Aorta (tissue), 5 donors: Measurements from ENCODE around the gene COLEC11. TPM values are rescaled to one million over a fixed set of nuclear protein-coding genes. Genes with fewer than 3 reads are reported as not detected.

Experiments
- ATAC-seq: fragments of 200-7000 bp; cut with Tn5 transposase; one replicate; pipeline ENCODE4 v1.9.1; 2022; ENCODE audit warnings: moderate library complexity; ENCODE audit not compliant: low FRiP score
- DNase-seq, 2 donors: peaks; one replicate each; pipeline ENCODE4 v3.0.0-alpha.2; 2020
- H3K27ac ChIP-seq, 2 donors: one replicate each; pipeline ENCODE4 v1.5.1; 2013; ENCODE audit warnings: low read length in 2 of 2, mild to moderate bottlenecking in 2 of 2, moderate library complexity in 2 of 2, control low read depth in 1 of 2, inconsistent platforms in 1 of 2, low read depth in 1 of 2
- H3K27me3 ChIP-seq, 2 donors: one replicate each; pipeline ENCODE4 v1.6.1; 2013; ENCODE audit warnings: control low read depth in 1 of 2, low read length in 1 of 2, mild to moderate bottlenecking in 1 of 2, moderate library complexity in 1 of 2; ENCODE audit not compliant: insufficient read depth in 2 of 2, control insufficient read depth in 1 of 2
- H3K36me3 ChIP-seq, 2 donors: one replicate each; pipeline ENCODE4 v1.6.1; 2013; ENCODE audit warnings: control low read depth in 1 of 2, low read length in 1 of 2, mild to moderate bottlenecking in 1 of 2; ENCODE audit not compliant: insufficient read depth in 2 of 2, control insufficient read depth in 1 of 2
- H3K4me1 ChIP-seq, 2 donors: one replicate each; pipeline ENCODE4 v1.6.1; 2013; ENCODE audit warnings: low read length in 2 of 2, control low read depth in 1 of 2, mild to moderate bottlenecking in 1 of 2, moderate library complexity in 1 of 2; ENCODE audit not compliant: insufficient read depth in 2 of 2, control insufficient read depth in 1 of 2
- H3K4me3 ChIP-seq, 2 donors: one replicate each; pipeline ENCODE4 v1.5.1; 2013; ENCODE audit warnings: low read length in 2 of 2, control low read depth in 1 of 2, mild to moderate bottlenecking in 1 of 2
- H3K9me3 ChIP-seq: one replicate; pipeline ENCODE4 v1.6.1; 2013; ENCODE audit warnings: mild to moderate bottlenecking, low read length; ENCODE audit not compliant: control insufficient read depth
- WGBS, 2 donors: extraction: QIAGEN DNeasy Blood & Tissue Kit; methylation state at CpG; one replicate each; pipeline ENCODE4 v1.1.7; 2013; 5-methylcytosine and 5-hydroxymethylcytosine counted together
- intact Hi-C, 2 donors: fragments of 100-400 bp; cut with DNase I; formaldehyde crosslinking; loops; one replicate each; pipeline versions ENCODE4 v1.14.2 to v1.15.0; 2022
- polyA plus RNA-seq, 2 donors: library from polyadenylated mRNA; stranded (reverse); fragments of 200-250 nt; gene quantifications; one replicate each; pipeline ENCODE4 v1.2.3, GENCODE V29; 2013
- total RNA-seq, 2 donors: library from RNA; stranded (reverse); fragmentation: NEBNext Ultra II Directional; extraction: Animal tissue kit (Norgen Biotek cat#: 25700); gene quantifications; one replicate each; pipeline ENCODE4 v1.2.1, GENCODE V29; 2021
- donor health status: healthy with polysubstance abuse.
- donor health status: Bipolar disorder and iron deficiency.
- donor health status: DM: no; HTN: no; CAD: no.
- donor health status: DM: no; HTN: no; CAD: no.
- donor health status: DM: yes; HTN: yes; CAD: no.

COLEC11 gene
- total and polyA plus RNA-seq, 4 donors = 1.4 to 33.2 (median 16.5) TPM

- ATAC-seq = no peak
- Histone ChIP-seq H3K27ac (no peak overlapping the region), H3K27me3 (no peaks in the 10 kb centered on the region), H3K4me3 (no peak overlapping the region), H3K9me3 (no peaks in the 10 kb centered on the region), H3K36me3 (no peaks in the 10 kb centered on the region), H3K4me1 (no peaks in the 10 kb centered on the region)
- no peak for DNase-seq
- intact Hi-C loops = no loop called here
- 83% methylated on average over 9 of the region's 9 CpGs for WGBS, 2 donors
Measured at GRCh38 chr2:3672861-3673678, 78.2 kb downstream of the COLEC11 start.

GRCh38 chr2:3674066-3674845 is 79.3 kb downstream of the COLEC11 start:
- intact Hi-C loops = no loop called here
- Histone ChIP-seq H3K27me3 (no peaks in the 10 kb centered on the region), H3K36me3 (no peaks in the 10 kb centered on the region), H3K4me1 (no peaks in the 10 kb centered on the region), H3K4me3 (no peak overlapping the region), H3K27ac (no peak overlapping the region), H3K9me3 (no peaks in the 10 kb centered on the region)
- WGBS, 2 donors = 89 to 92% methylated on average over 9 of the region's 9 CpGs
- DNase-seq = no peak
- no peak for ATAC-seq

- ATAC-seq = no peak
- H3K36me3 ChIP-seq = no peaks in the 10 kb centered on the region
- H3K27me3 ChIP-seq = no peaks in the 10 kb centered on the region
- H3K4me3 ChIP-seq = no peak overlapping the region
- WGBS, 2 donors = 90 to 92% methylated on average over 4 of the region's 4 CpGs
- H3K4me1 ChIP-seq = no peaks in the 10 kb centered on the region
- intact Hi-C loops = no loop called here
- DNase-seq = no peak
- H3K9me3 ChIP-seq = no peaks in the 10 kb centered on the region
- no peak overlapping the region for H3K27ac ChIP-seq
Measured at GRCh38 chr2:3675687-3676086, 80.8 kb downstream of the COLEC11 start.

DNA sequence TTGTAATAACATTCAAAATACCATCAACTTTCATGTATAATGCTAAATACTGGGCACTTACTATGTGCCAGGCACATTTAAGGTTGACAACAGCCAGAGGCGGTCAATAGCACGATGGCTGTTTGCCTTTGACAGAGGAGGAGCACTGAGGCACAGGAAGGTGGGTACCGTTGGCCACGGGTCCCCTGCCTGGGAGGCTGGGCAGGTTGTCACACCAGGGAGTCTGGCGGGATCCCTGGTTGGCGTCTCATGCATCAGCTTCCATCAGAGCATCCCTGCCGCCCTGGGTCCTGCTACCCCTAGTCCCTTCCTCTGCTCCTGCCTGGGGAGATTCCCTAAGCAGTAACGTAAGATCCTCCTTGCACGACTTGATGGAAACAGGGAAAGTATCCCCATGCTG is 82.5 kb downstream of the COLEC11 start:
- DNase-seq = no peak
- H3K9me3 ChIP-seq = no peaks in the 10 kb centered on the region
- no peaks in the 10 kb centered on the region for H3K36me3 ChIP-seq
- no peak overlapping the region for H3K4me3 ChIP-seq
- 87 to 90% methylated on average over 9 of the region's 9 CpGs for WGBS, 2 donors
- intact Hi-C loops = no loop called here
- H3K4me1 ChIP-seq = no peaks in the 10 kb centered on the region
- no peak overlapping the region for H3K27ac ChIP-seq
- no peak for ATAC-seq
- no peaks in the 10 kb centered on the region for H3K27me3 ChIP-seq

GRCh38 chr2:3678212-3678611 is 83.3 kb downstream of the COLEC11 start:
- no peaks in the 10 kb centered on the region for H3K4me1 ChIP-seq
- no peaks in the 10 kb centered on the region for H3K27me3 ChIP-seq
- ATAC-seq (no peak), DNase-seq (no peak)
- H3K4me3 ChIP-seq = no peak overlapping the region
- H3K27ac ChIP-seq = no peak overlapping the region
- intact Hi-C loops = no loop called here
- 72 to 83% methylated on average over 9 of the region's 9 CpGs for WGBS, 2 donors
- no peaks in the 10 kb centered on the region for H3K36me3 ChIP-seq
- H3K9me3 ChIP-seq = no peaks in the 10 kb centered on the region

GRCh38 chr2:3679180-3679579 is 84.3 kb downstream of the COLEC11 start:
- WGBS, 2 donors = 95 to 96% methylated on average over 2 of the region's 2 CpGs
- H3K4me1 ChIP-seq = no peaks in the 10 kb centered on the region
- no peak overlapping the region for H3K27ac ChIP-seq
- ATAC-seq (no peak), DNase-seq (no peak)
- no peaks in the 10 kb centered on the region for H3K27me3 ChIP-seq
- H3K36me3 ChIP-seq = no peaks in the 10 kb centered on the region
- no peaks in the 10 kb centered on the region for H3K9me3 ChIP-seq
- no peak overlapping the region for H3K4me3 ChIP-seq
- intact Hi-C loops = no loop called here

DNA sequence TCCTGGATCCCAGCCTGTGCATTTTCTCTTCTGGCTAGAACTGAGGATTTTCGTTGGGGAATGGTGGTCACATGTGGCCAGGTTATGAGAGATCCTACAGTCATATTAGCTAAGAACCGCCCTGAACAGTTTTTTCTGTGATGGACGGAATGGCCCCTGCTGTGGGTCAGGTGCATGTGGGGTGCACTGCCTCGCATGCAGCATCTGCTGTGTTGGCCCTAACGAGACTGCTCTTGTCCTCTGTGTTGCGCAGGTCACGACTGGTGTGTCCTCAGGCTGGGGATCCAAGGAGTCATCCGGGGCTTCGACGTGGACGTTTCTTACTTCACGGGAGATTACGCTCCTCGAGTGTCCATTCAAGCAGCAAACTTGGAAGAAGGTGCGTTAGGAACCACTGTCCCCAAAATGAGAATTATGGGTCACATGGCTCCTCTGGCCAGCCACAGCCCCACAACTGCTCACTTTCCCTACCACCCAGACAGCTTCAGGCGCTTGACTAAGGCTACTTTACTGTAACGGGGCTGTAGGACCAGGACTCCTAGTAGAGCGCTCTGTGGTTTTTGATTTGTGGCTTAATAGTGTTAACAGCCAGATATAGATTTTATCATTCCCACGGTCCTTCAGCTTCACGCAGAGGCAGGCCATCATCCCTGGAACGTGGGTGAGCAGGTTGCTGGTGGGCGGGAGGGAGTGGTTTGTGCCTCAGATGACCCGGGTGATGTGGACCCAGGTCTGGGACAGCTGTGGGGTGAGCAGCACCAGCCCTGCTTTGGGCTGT is 84.9 kb downstream of the COLEC11 start:
- intact Hi-C loops = no loop called here
- 84 to 86% methylated on average over 23 of the region's 23 CpGs for WGBS, 2 donors
- Histone ChIP-seq H3K4me1 (no peaks in the 10 kb centered on the region), H3K27ac (no peak overlapping the region), H3K9me3 (no peaks in the 10 kb centered on the region), H3K4me3 (no peak overlapping the region), H3K36me3 (no peaks in the 10 kb centered on the region), H3K27me3 (no peaks in the 10 kb centered on the region)
- DNase-seq (no peak), ATAC-seq (no peak)

- 92 to 93% methylated on average over 18 of the region's 18 CpGs for WGBS, 2 donors
- intact Hi-C loops = no loop called here
Measured at GRCh38 chr2:3680548-3681345, 85.8 kb downstream of the COLEC11 start.

More at GRCh38 chr2:3680548-3681345, 85.8 kb downstream of the COLEC11 start:
- Histone ChIP-seq H3K27ac (no peak overlapping the region), H3K4me3 (no peak overlapping the region), H3K4me1 (no peaks in the 10 kb centered on the region), H3K36me3 (no peaks in the 10 kb centered on the region), H3K27me3 (no peaks in the 10 kb centered on the region), H3K9me3 (no peaks in the 10 kb centered on the region)
- DNase-seq (no peak), ATAC-seq (no peak)
